Natural killer cell (primary cell): Measurements from ENCODE around the gene ART3. TPM values are rescaled to one million over a fixed set of nuclear protein-coding genes. Genes with fewer than 3 reads are reported as not detected.

Experiments used
- ATAC-seq, 3 donors: fragments of 150-1000 bp in 2 of 3; fragments of 200-7000 bp in 1 of 3; cut with Tn5 transposase; 1 replicate in 1 of 3; 2 replicates in 2 of 3; pipeline ENCODE4 v1.10.0; 2021; ENCODE audit warnings: mild to moderate bottlenecking in 2 of 3, moderate library complexity in 2 of 3
- DNase-seq, 2 donors: peaks; one replicate each; pipeline versions ENCODE4 v3.0.0 to v3.0.0-alpha.2; 2013 to 2021; ENCODE audit warnings: mixed read lengths in 1 of 2
- H3K27ac ChIP-seq: one replicate; pipeline ENCODE4 v1.5.1; 2013; ENCODE audit warnings: mild to moderate bottlenecking, low read length
- H3K27me3 ChIP-seq: one replicate; pipeline ENCODE4 v1.6.1; 2013; ENCODE audit warnings: low read length; ENCODE audit not compliant: control insufficient read depth, insufficient read depth
- H3K36me3 ChIP-seq: one replicate; pipeline ENCODE4 v1.6.1; 2013; ENCODE audit warnings: low read length; ENCODE audit not compliant: control insufficient read depth, insufficient read depth
- H3K4me1 ChIP-seq: one replicate; pipeline ENCODE4 v1.6.1; 2013; ENCODE audit warnings: low read length; ENCODE audit not compliant: control insufficient read depth, insufficient read depth
- H3K4me3 ChIP-seq: one replicate; pipeline ENCODE4 v1.5.1; 2013; ENCODE audit warnings: low read length
- H3K9me3 ChIP-seq: one replicate; pipeline ENCODE4 v1.6.1; 2013; ENCODE audit warnings: low read length; ENCODE audit not compliant: control insufficient read depth, insufficient read depth
- H3K27ac Mint-ChIP-seq, 2 donors: one replicate each; pipeline ENCODE4 v1.8.0; 2022; ENCODE audit warnings: mild to moderate bottlenecking in 2 of 2, mixed read lengths in 2 of 2, moderate library complexity in 1 of 2
- H3K27me3 Mint-ChIP-seq, 2 donors: one replicate each; pipeline ENCODE4 v1.8.0; 2022; ENCODE audit warnings: low read depth in 2 of 2, mixed read lengths in 2 of 2
- H3K36me3 Mint-ChIP-seq: one replicate; pipeline ENCODE4 v1.8.0; 2022; ENCODE audit warnings: mixed read lengths
- H3K4me1 Mint-ChIP-seq, 2 donors: one replicate each; pipeline ENCODE4 v1.8.0; 2022; ENCODE audit warnings: mixed read lengths in 2 of 2
- H3K4me3 Mint-ChIP-seq: one replicate; pipeline ENCODE4 v1.8.0; 2022; ENCODE audit warnings: mild to moderate bottlenecking, moderate library complexity, mixed read lengths
- H3K9me3 Mint-ChIP-seq, 2 donors: one replicate each; pipeline ENCODE4 v1.8.0; 2022; ENCODE audit warnings: mixed read lengths in 2 of 2
- CTCF ChIP-seq: fragments of 200-600 bp; IDR thresholded peaks from one replicate; pipeline ENCODE4 v1.8.0; 2022; ENCODE audit warnings: antibody characterized with exemption
- WGBS: methylation state at CpG from one replicate; pipeline ENCODE4 v1.1.7; 2013; ENCODE audit warnings: missing lambda C conversion rate; ENCODE audit not compliant: insufficient coverage; 5-methylcytosine and 5-hydroxymethylcytosine counted together
- intact Hi-C: fragments of 100-400 bp; cut with micrococcal nuclease; formaldehyde crosslinking; loops from one replicate; pipeline ENCODE4 v1.14.2; 2022
- total RNA-seq, 4 donors: library from RNA; stranded (reverse); fragments of 120-200 nt in 1 of 4; gene quantifications; one replicate each; pipeline versions ENCODE4 v1.2.3 to v1.2.4, GENCODE V29; 2013 to 2022

The ART3 gene
- total RNA-seq, 3 donors from 2014 or later (not counting 1 experiment from before 2014, with no cell fraction given) = not detected

- H3K36me3 ChIP-seq = no peaks in the 10 kb centered on the region
- intact Hi-C loops = no loop called here
- H3K27me3 ChIP-seq = no peaks in the 10 kb centered on the region
- no peak for ATAC-seq
- Mint-ChIP-seq H3K27me3 (peaks cover 13 to 15% of the 10 kb centered on the region in 2 donors), H3K4me1 (no peaks in the 10 kb centered on the region), H3K4me3 (no peak overlapping the region), H3K9me3 (no peaks in the 10 kb centered on the region), H3K36me3 (no peaks in the 10 kb centered on the region), H3K27ac (no peak overlapping the region)
- no peak for DNase-seq
- no peak overlapping the region for H3K27ac ChIP-seq
- no peak for TF ChIP-seq CTCF
- no peaks in the 10 kb centered on the region for H3K9me3 ChIP-seq
- H3K4me3 ChIP-seq = no peak overlapping the region
- 71% methylated on average over 1 of the region's 1 CpG for WGBS
- no peaks in the 10 kb centered on the region for H3K4me1 ChIP-seq
These were observed 13.1 kb upstream of the ART3 start for GRCh38 chr4:76061421-76061820.

DNA sequence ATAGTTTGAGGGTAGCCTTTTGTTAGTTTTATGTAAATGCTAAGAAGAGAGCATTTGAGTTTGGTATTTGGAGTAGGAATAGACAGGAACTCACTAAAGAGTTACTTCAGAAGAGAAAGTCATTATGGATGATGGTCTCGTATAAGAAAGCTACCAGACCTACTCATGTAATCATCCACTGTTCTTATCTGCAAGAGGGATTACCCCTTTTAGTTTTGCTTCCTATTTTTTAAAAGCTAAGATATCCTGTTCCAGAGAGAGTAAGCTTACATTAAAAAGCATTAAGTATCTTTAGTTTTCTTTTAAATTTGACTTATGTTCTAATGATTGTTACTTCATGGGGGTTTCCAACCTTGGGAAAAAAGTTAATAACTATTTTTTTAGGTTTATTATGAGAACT lies 12.5 kb upstream of the ART3 start:
- no peak for DNase-seq
- Mint-ChIP-seq H3K9me3 (no peaks in the 10 kb centered on the region), H3K36me3 (no peaks in the 10 kb centered on the region), H3K27me3 (peaks cover 11 to 13% of the 10 kb centered on the region in 2 donors), H3K27ac (no peak overlapping the region), H3K4me3 (no peak overlapping the region), H3K4me1 (no peaks in the 10 kb centered on the region)
- Histone ChIP-seq H3K36me3 (no peaks in the 10 kb centered on the region), H3K27ac (no peak overlapping the region), H3K4me3 (no peak overlapping the region), H3K27me3 (no peaks in the 10 kb centered on the region), H3K9me3 (no peaks in the 10 kb centered on the region), H3K4me1 (no peaks in the 10 kb centered on the region)
- TF ChIP-seq CTCF = no peak
- no peak for ATAC-seq
- WGBS = no CpG with 5 or more reads among the region's 1 CpG
- intact Hi-C loops = no loop called here

- H3K27me3 Mint-ChIP-seq = peaks cover 5 to 10% of the 10 kb centered on the region in 2 donors
- Histone ChIP-seq H3K9me3 (no peaks in the 10 kb centered on the region), H3K4me3 (no peak overlapping the region), H3K4me1 (no peaks in the 10 kb centered on the region), H3K36me3 (no peaks in the 10 kb centered on the region), H3K27ac (no peak overlapping the region), H3K27me3 (no peaks in the 10 kb centered on the region)
- H3K27ac Mint-ChIP-seq = no peak overlapping the region
- TF ChIP-seq CTCF = no peak
- ATAC-seq (no peak), DNase-seq (no peak)
- H3K9me3 Mint-ChIP-seq = no peaks in the 10 kb centered on the region
- 93% methylated on average over 3 of the region's 3 CpGs for WGBS
- no peak overlapping the region for H3K4me3 Mint-ChIP-seq
- H3K36me3 Mint-ChIP-seq = no peaks in the 10 kb centered on the region
- no peaks in the 10 kb centered on the region for H3K4me1 Mint-ChIP-seq
- intact Hi-C loops = loop anchor here (2.0 kb wide), 1 partner anchor 72 kb away; no protein-coding TSS in a partner anchor
These were observed 8.0 kb upstream of the ART3 start for GRCh38 chr4:76066546-76066945.

DNA sequence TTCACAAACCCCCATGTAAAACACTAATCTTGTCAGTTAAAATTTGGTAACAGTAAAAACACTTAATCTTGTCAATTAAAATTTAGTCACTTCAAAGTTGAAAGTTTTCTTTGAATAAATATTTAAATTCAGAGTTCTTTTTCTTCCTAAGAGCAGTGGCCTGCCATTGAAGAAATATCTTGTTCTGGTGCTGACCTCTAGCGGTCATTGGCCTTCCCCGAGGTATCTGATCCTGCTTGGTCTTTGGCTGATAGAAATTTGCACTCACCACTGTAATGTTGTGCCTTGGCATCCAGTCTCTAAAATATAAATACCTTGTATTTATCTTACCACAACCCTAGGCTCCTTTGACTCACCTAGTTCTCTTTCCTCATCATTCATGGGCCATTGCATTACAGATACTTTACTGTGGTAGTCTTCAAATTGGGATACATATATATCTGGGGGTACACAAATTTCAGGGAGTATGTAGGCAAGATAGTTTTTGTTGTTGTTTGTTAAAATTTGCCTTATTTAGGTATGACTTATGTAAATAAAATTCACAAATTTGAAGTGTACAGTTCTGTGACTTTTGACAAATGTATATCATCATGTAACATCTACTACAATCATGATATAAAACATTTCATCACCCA lies 6.7 kb upstream of the ART3 start:
- Histone ChIP-seq H3K9me3 (no peaks in the 10 kb centered on the region), H3K4me1 (no peaks in the 10 kb centered on the region), H3K27me3 (no peaks in the 10 kb centered on the region), H3K36me3 (no peaks in the 10 kb centered on the region), H3K4me3 (no peak overlapping the region), H3K27ac (no peak overlapping the region)
- Mint-ChIP-seq H3K36me3 (no peaks in the 10 kb centered on the region), H3K4me1 (no peaks in the 10 kb centered on the region), H3K27me3 (peaks cover 5% of the 10 kb centered on the region in 2 donors), H3K9me3 (no peaks in the 10 kb centered on the region), H3K4me3 (no peak overlapping the region), H3K27ac (no peak overlapping the region)
- DNase-seq (peak in 1 of 2 donors; percentile 83), ATAC-seq (peak; percentile 58 to 83 (median 77))
- 2% methylated on average over 2 of the region's 2 CpGs for WGBS
- TF ChIP-seq CTCF = peak; percentile 80
- intact Hi-C loops = loop anchor here (1.0 to 2.0 kb wide), 3 partner anchors 73 to 172 kb away; no protein-coding TSS in a partner anchor
